Activated naive CD4-positive, alpha-beta T cell treated with anti-CD3 and anti-CD28 coated beads, Interleukin-2, amount 10 ng/mL, durations not matched to agents 7 days and 5 days (primary cell): ENCODE measurements around the gene TMEM203.
A peak's percentile ranks its signal among the peaks of the same experiment; 100 is the strongest.

ENCODE experiments used
- CTCF ChIA-PET: fragments of 350-600 bp; sonication (Branson Sonifier 250); formaldehyde crosslinking; loops from one replicate; lab custom pipeline; 2021; ENCODE audit warnings: antibody characterized with exemption; lab: Charles Lee
- DNase-seq: peaks from one replicate; pipeline ENCODE4 v3.0.0-alpha.2; 2020
- H3K27ac Mint-ChIP-seq: one replicate; pipeline ENCODE4 v1.8.0; 2021; ENCODE audit warnings: mild to moderate bottlenecking, moderate library complexity, mixed read lengths
- H3K27me3 Mint-ChIP-seq: one replicate; pipeline ENCODE4 v1.8.0; 2021; ENCODE audit warnings: mild to moderate bottlenecking, mixed read lengths
- H3K36me3 Mint-ChIP-seq: one replicate; pipeline ENCODE4 v1.8.0; 2021; ENCODE audit warnings: mixed read lengths
- H3K4me1 Mint-ChIP-seq: one replicate; pipeline ENCODE4 v1.8.0; 2021; ENCODE audit warnings: mixed read lengths
- H3K4me3 Mint-ChIP-seq: one replicate; pipeline ENCODE4 v1.8.0; 2021; ENCODE audit warnings: mild to moderate bottlenecking, moderate library complexity, mixed read lengths
- H3K9me3 Mint-ChIP-seq: one replicate; pipeline ENCODE4 v1.8.0; 2021; ENCODE audit warnings: mixed read lengths

TMEM203 gene

GRCh38 chr9:137237759-137238726 is 32.6 kb upstream of the TMEM203 start:
- peaks cover 15% of the 10 kb centered on the region for H3K36me3 Mint-ChIP-seq
- CTCF ChIA-PET: interaction anchor here (0.8 to 2.5 kb wide), 8 partner anchors 9 to 174 kb away, joined by 3 to 45 read pairs (median 6); partner anchors contain the start of genes CYSRT1, NELFB and RNF224
- H3K27ac Mint-ChIP-seq: peak overlapping the region; percentile 71
- peaks cover 14% of the 10 kb centered on the region for H3K27me3 Mint-ChIP-seq
- no peaks in the 10 kb centered on the region for H3K9me3 Mint-ChIP-seq
- H3K4me1 Mint-ChIP-seq: peaks cover 32% of the 10 kb centered on the region
- H3K4me3 Mint-ChIP-seq: no peak overlapping the region
- DNase-seq: no peak

GRCh38 chr9:137236936-137237421 is 31.5 kb upstream of the TMEM203 start:
- Mint-ChIP-seq H3K36me3 (peaks cover 4% of the 10 kb centered on the region), H3K27ac (no peak overlapping the region), H3K27me3 (peaks cover 18% of the 10 kb centered on the region), H3K4me3 (no peak overlapping the region), H3K9me3 (no peaks in the 10 kb centered on the region), H3K4me1 (peaks cover 22% of the 10 kb centered on the region)
- no peak for DNase-seq
- CTCF ChIA-PET: interaction anchor here (0.6 to 2.5 kb wide), 30 partner anchors 10 to 190 kb away, joined by 3 to 45 read pairs (median 4); partner anchors contain the start of genes CYSRT1, DPP7, NELFB and RNF224

- Mint-ChIP-seq H3K4me1 (peaks cover 22% of the 10 kb centered on the region), H3K27me3 (peaks cover 21% of the 10 kb centered on the region), H3K9me3 (no peaks in the 10 kb centered on the region), H3K36me3 (peaks cover 3% of the 10 kb centered on the region), H3K4me3 (no peak overlapping the region), H3K27ac (no peak overlapping the region)
- DNase-seq: peak; percentile 95
- CTCF ChIA-PET: interaction anchor here (0.6 to 2.5 kb wide), 29 partner anchors 11 to 189 kb away, joined by 3 to 45 read pairs (median 4); partner anchors contain the start of genes CYSRT1, DPP7, NELFB and RNF224
Measured at GRCh38 chr9:137236238-137236935, 30.9 kb upstream of the TMEM203 start.

- Mint-ChIP-seq H3K36me3 (no peaks in the 10 kb centered on the region), H3K4me3 (no peak overlapping the region), H3K27me3 (peaks cover 18% of the 10 kb centered on the region), H3K9me3 (no peaks in the 10 kb centered on the region), H3K4me1 (peaks cover 19% of the 10 kb centered on the region), H3K27ac (no peak overlapping the region)
- CTCF ChIA-PET: interaction anchor here (0.8 to 2.5 kb wide), 13 partner anchors 10 to 188 kb away, joined by 3 to 45 read pairs (median 6); partner anchors contain the start of genes CYSRT1, DPP7, RNF224 and SAPCD2
- DNase-seq: no peak
Measured at GRCh38 chr9:137235424-137236237, 30.2 kb upstream of the TMEM203 start.

- Mint-ChIP-seq H3K27me3 (peaks cover 22% of the 10 kb centered on the region), H3K4me1 (peaks cover 19% of the 10 kb centered on the region), H3K4me3 (no peak overlapping the region), H3K27ac (no peak overlapping the region), H3K9me3 (no peaks in the 10 kb centered on the region), H3K36me3 (no peaks in the 10 kb centered on the region)
- DNase-seq: no peak
- CTCF ChIA-PET: interaction anchor here (0.8 kb wide), 1 partner anchor 15 kb away, joined by 4 read pairs; no protein-coding TSS in a partner anchor
Measured at GRCh38 chr9:137234758-137235423, 29.4 kb upstream of the TMEM203 start.

- no peaks in the 10 kb centered on the region for H3K9me3 Mint-ChIP-seq
- H3K36me3 Mint-ChIP-seq: no peaks in the 10 kb centered on the region
- H3K27me3 Mint-ChIP-seq: peaks cover 26% of the 10 kb centered on the region
- no peak overlapping the region for H3K4me3 Mint-ChIP-seq
- peaks cover 13% of the 10 kb centered on the region for H3K4me1 Mint-ChIP-seq
- DNase-seq: no peak
- CTCF ChIA-PET: no interaction called here
- no peak overlapping the region for H3K27ac Mint-ChIP-seq
Measured at GRCh38 chr9:137234055-137234697, 28.7 kb upstream of the TMEM203 start.

- Mint-ChIP-seq H3K27me3 (peaks cover 33% of the 10 kb centered on the region), H3K4me1 (peaks cover 7% of the 10 kb centered on the region), H3K27ac (no peak overlapping the region), H3K9me3 (no peaks in the 10 kb centered on the region), H3K36me3 (no peaks in the 10 kb centered on the region), H3K4me3 (no peak overlapping the region)
- CTCF ChIA-PET: no interaction called here
- no peak for DNase-seq
Measured at GRCh38 chr9:137233143-137233980, 27.9 kb upstream of the TMEM203 start.

GRCh38 chr9:137232510-137232909 is 27.1 kb upstream of the TMEM203 start:
- CTCF ChIA-PET: no interaction called here
- H3K4me3 Mint-ChIP-seq: no peak overlapping the region
- DNase-seq: no peak
- H3K36me3 Mint-ChIP-seq: no peaks in the 10 kb centered on the region
- peaks cover 36% of the 10 kb centered on the region for H3K27me3 Mint-ChIP-seq
- H3K4me1 Mint-ChIP-seq: peaks cover 6% of the 10 kb centered on the region
- H3K27ac Mint-ChIP-seq: no peak overlapping the region
- H3K9me3 Mint-ChIP-seq: no peaks in the 10 kb centered on the region

GRCh38 chr9:137232101-137232500 is 26.7 kb upstream of the TMEM203 start:
- Mint-ChIP-seq H3K4me1 (peaks cover 6% of the 10 kb centered on the region), H3K9me3 (no peaks in the 10 kb centered on the region), H3K27ac (no peak overlapping the region), H3K36me3 (no peaks in the 10 kb centered on the region), H3K27me3 (peaks cover 38% of the 10 kb centered on the region), H3K4me3 (no peak overlapping the region)
- CTCF ChIA-PET: no interaction called here
- no peak for DNase-seq

GRCh38 chr9:137231372-137232039 is 26.1 kb upstream of the TMEM203 start:
- H3K27ac Mint-ChIP-seq: no peak overlapping the region
- CTCF ChIA-PET: no interaction called here
- no peak for DNase-seq
- no peaks in the 10 kb centered on the region for H3K9me3 Mint-ChIP-seq
- H3K4me1 Mint-ChIP-seq: peaks cover 5% of the 10 kb centered on the region
- H3K27me3 Mint-ChIP-seq: peaks cover 38% of the 10 kb centered on the region
- H3K36me3 Mint-ChIP-seq: no peaks in the 10 kb centered on the region
- H3K4me3 Mint-ChIP-seq: no peak overlapping the region

- CTCF ChIA-PET: interaction anchor here (0.6 kb wide), 1 partner anchor 40 kb away, joined by 3 read pairs; no protein-coding TSS in a partner anchor
- no peak for DNase-seq
- no peaks in the 10 kb centered on the region for H3K36me3 Mint-ChIP-seq
- H3K27ac Mint-ChIP-seq: no peak within 1 kb of the TSS
- H3K9me3 Mint-ChIP-seq: no peaks in the 10 kb centered on the region
- H3K27me3 Mint-ChIP-seq: peaks cover 38% of the 10 kb centered on the region
- peaks cover 8% of the 10 kb centered on the region for H3K4me1 Mint-ChIP-seq
- no peak within 1 kb of the TSS for H3K4me3 Mint-ChIP-seq
Measured at GRCh38 chr9:137230705-137231371, 25.4 kb upstream of the TMEM203 start, which contains the start of gene SLC34A3. Gene SLC34A3, plus strand, starts transcription at chr9:137230901. Its CDS starts 802 bp downstream, at chr9:137231703.
